ENCODE data around the gene GPATCH8. TPM values are rescaled to one million over a fixed set of nuclear protein-coding genes. Genes with fewer than 3 reads are reported as not detected.
A peak's percentile ranks its signal among the peaks of the same experiment; 100 is the strongest.

Gene GPATCH8
- total RNA-seq, 1 experiment from 2014 or later, result 51.5 TPM

GRCh38 chr17:44533533-44534246, 30.5 kb upstream of the GPATCH8 start:
- Histone ChIP-seq H2BK12ac (ENCODE audit: insufficient read length, low read depth, low read length) (no peak overlapping the region), H3T11ph (ENCODE audit: low read length) (no peak overlapping the region), H2BK15ac (ENCODE audit: low read depth, low read length) (no peak overlapping the region), H4K5ac (ENCODE audit: insufficient read length, low read depth, low read length) (no peak overlapping the region), H2BK20ac (ENCODE audit: low read depth, low read length, poor library complexity, severe bottlenecking) (no peak overlapping the region), H4K91ac (ENCODE audit: insufficient read length, low read depth, low read length) (no peak overlapping the region), H3K79me2 (ENCODE audit: insufficient read depth, low read length) (no peaks in the 10 kb centered on the region), H3K14ac (ENCODE audit: insufficient read depth, low read length) (no peak overlapping the region), H3K79me1 (ENCODE audit: insufficient read depth, low read depth, low read length, poor library complexity, severe bottlenecking) (no peaks in the 10 kb centered on the region), H3K27ac (ENCODE audit: insufficient read length, low read depth, low read length) (no peak overlapping the region), H3K27me3 (ENCODE audit: insufficient read depth, low read length) (peaks cover 14% of the 10 kb centered on the region; the same call in 1 of the 2 replicates), H4K20me1 (ENCODE audit: control insufficient read depth, insufficient read depth, insufficient read length) (no peaks in the 10 kb centered on the region), H3K4ac (ENCODE audit: low read depth, low read length) (no peak overlapping the region), H3K9ac (ENCODE audit: extremely low read depth, insufficient read length, low read length) (no peak overlapping the region), H3K9me3 (ENCODE audit: control insufficient read depth, low read depth, low read length) (no peaks in the 10 kb centered on the region), H4K8ac (replicated peaks; ENCODE audit: insufficient read length, low read depth, low read length) (no peak overlapping the region), H3K4me1 (ENCODE audit: insufficient read depth, low read length) (peaks cover 2% of the 10 kb centered on the region; the same call in 1 of the 2 replicates), H3K4me2 (ENCODE audit: insufficient read depth, insufficient read length, low read length) (no peak overlapping the region), H3K23ac (ENCODE audit: insufficient read length, low read depth, low read length) (no peak overlapping the region), H3K56ac (ENCODE audit: insufficient read length, low read depth, low read length) (no peak overlapping the region), H2BK120ac (ENCODE audit: low read depth, low read length, poor library complexity, severe bottlenecking) (no peak overlapping the region), H2AFZ (ENCODE audit: low read length) (peak overlapping the region; percentile 81), H3K18ac (ENCODE audit: insufficient read length, low read depth, low read length) (no peak overlapping the region), H2BK5ac (ENCODE audit: insufficient read length, low read length) (no peak overlapping the region), H3K23me2 (ENCODE audit: insufficient read length, low read depth, low read length, poor library complexity, severe bottlenecking) (no peaks in the 10 kb centered on the region), H2AK5ac (ENCODE audit: insufficient read length, low read length) (no peak overlapping the region)
- Mint-ChIP-seq H3K27me3 (ENCODE audit: low read depth) (peaks cover 62% of the 10 kb centered on the region), H3K4me1 (peaks cover 28 to 33% of the 10 kb centered on the region in 2 experiments), H3K4me3 (peak overlapping the region in 1 of 2 experiments; percentile 59; a peak in 1 of 5 replicates), H3K9me3 (peaks cover 5 to 8% of the 10 kb centered on the region in 2 experiments; a peak in 4 of 5 replicates), H3K36me3 (ENCODE audit: insufficient read depth in 1 of 3, low read depth in 3 of 3) (peaks cover 2 to 9% (median 4%) of the 10 kb centered on the region in 3 experiments; a peak in 5 of 7 replicates), H3K27ac (peak overlapping the region in 2 of 3 experiments; percentile 30 to 68; a peak in 5 of 7 replicates)
- WGBS (ENCODE audit: extremely low coverage, insufficient read length, low lambda C conversion rate), result no CpG with 5 or more reads among the region's 21 CpGs
- DNase-seq, result peak; percentile 97
- peak; percentile 99 for TF ChIP-seq CTCF (conservative IDR thresholded peaks at IDR 0.05)
